ENCODE data around the gene DBT.
"Not testable (repeated sequence)": the region's sequence is repeated elsewhere in the genome, so short reads cannot be mapped to it uniquely, and the experiment has no call there.

The DBT gene

GRCh38 chr1:100202703-100203102 lies 46.9 kb downstream of the DBT start:
- not testable (repeated sequence) for H3K4me3 ChIP-seq (ENCODE audit: low read depth, low read length)

GRCh38 chr1:100200060-100200459 lies 49.6 kb downstream of the DBT start:
- H3K4me3 ChIP-seq (ENCODE audit: low read depth, low read length) = not testable (repeated sequence)

GRCh38 chr1:100198596-100198995 lies 51.0 kb downstream of the DBT start:
- no peak overlapping the region for H3K4me3 ChIP-seq (ENCODE audit: low read depth, low read length)

- H3K4me3 ChIP-seq (ENCODE audit: low read depth, low read length) = no peak overlapping the region
Measured at GRCh38 chr1:100188617-100189016, 61.0 kb downstream of the DBT start.

DNA sequence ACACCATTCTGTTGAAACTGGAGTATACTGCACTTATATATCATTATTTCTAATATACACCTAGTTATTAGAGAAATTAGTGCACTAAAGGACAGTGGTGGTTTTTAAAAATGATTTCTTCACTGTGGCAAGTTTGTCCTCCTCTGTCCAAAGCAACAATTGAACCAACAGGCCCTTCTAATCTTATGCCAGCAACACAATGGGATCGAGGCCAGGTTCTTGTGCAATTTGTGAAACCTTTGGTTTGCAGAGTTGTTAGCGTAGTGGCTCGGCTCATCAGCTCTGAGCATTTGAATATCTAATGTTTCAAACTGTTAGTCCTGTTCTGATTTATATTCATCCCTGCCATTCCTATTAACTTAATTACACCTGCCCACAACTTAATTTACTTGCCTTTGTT lies 61.7 kb downstream of the DBT start:
- no peak overlapping the region for H3K4me3 ChIP-seq (ENCODE audit: low read depth, low read length)

DNA sequence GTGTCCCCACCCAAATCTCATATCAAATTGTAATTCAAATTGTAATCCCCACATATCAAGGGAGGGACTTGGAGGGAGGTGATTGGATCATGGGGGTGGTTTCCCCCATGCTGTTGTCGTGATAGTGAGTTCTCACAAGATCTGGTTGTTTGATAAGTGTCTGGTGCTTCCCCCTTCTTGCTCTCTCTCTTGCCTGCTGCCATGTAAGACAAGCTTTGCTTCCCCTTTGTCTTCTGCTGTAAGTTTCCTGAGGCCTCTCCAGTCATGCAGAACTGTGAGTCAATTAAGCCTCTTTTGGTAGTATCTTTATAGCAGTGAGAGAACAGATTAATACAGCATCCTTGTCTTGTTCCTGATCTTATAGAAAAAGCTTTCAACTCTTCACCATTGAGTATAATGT lies 65.1 kb downstream of the DBT start:
- no peak overlapping the region for H3K4me3 ChIP-seq (ENCODE audit: low read depth, low read length)

GRCh38 chr1:100183370-100183769 lies 66.3 kb downstream of the DBT start:
- H3K4me3 ChIP-seq (ENCODE audit: low read depth, low read length) = no peak overlapping the region

GRCh38 chr1:100178091-100178490 lies 71.5 kb downstream of the DBT start, which contains the start of gene LRRC39:
TSS of gene LRRC39 (minus strand) at chr1:100178256. CDS start at chr1:100168516, 9,740 bp downstream.
- no peak within 1 kb of the TSS for H3K4me3 ChIP-seq (ENCODE audit: low read depth, low read length)

DNA sequence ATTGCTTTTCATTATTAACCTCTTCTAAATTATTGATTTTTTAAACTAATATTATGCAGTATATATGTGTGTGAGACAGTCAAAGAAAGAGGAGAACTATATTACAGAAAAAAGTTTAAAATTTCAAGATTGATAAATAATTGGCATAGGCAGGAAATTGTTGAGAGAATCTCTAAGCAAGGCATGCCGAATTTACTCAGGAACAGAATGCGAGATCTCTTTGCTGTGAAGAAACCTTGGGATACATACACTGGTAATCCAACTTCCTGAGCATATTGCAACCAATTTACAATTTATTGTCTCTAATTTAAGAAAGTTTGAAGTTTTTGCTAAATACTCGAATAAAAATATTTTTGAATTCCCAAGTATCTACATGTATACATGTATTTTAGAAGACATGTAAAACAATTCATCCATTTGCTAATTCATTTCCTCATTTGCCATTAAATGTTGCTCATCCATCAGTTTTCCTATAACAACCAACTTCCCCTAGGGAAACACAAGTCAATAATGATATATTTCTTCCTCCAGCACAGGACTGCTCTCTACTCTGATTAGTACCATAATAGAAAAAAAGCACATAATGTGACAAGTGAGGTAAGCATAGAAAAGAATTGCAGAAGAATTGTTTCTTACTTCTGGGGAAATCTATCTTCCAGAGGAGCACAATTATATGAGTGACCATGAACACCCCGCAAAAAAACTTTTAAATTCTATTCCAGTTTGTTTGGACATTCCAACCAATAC lies 72.2 kb downstream of the DBT start:
- H3K4me3 ChIP-seq (ENCODE audit: low read depth, low read length) = no peak overlapping the region

DNA sequence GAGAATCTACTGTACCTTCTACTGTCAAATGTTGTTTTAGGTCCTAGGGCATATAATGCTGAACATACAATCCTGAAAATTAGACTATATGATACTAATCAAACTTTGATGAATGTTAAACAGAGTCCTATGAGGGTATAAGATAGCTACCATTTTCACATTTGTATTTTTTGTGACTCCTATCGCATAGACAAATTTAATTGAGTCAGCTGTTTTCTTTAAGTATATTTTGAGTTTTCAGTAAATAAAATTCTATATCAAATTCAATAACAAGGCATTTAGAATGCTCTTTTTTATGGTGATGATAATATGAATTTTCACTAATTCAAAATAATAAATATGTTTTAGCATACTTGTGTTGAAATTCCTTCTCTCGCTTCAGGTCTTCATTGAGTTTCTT lies 81.6 kb downstream of the DBT start:
- H3K4me3 ChIP-seq (ENCODE audit: low read depth, low read length) = no peak overlapping the region

DNA sequence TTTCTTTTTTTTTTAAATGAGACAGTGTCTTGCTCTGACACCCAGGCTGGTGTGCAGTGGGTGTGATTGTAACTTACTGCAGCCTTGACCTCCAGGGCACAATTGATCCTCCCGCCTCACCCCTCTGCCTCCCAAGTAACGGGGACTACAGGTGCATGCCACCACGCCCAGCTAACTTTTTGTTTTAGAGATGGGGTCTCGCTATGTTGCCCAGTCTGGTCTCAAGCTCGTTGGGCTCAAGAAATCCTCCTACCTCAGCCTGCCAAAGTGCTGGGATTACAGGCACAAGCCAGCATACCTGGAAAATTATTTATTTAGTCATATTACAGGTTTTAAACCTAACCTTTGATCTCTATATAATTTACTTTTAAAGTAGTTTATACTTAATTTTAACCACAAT lies 84.9 kb downstream of the DBT start:
- H3K4me3 ChIP-seq (ENCODE audit: low read depth, low read length) = no peak overlapping the region

DNA sequence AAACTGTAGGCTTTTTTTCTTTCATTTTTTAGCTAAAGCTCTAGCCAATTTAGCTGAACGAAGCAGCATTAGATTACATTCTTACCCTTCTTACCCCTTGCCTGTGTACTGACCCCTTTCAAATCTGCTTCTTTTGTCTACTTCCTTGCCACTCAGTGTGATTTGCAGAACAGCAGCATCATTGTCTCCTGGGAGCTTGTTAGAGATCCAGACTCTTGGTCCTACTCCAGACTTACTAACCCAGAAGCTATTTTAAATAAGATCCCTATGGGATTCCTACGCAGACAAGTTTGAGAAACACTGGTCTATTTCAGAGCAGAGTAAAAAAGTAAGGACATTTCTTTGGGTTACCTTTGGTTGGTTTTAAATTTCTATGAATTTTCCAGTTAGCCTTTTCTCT lies 85.4 kb downstream of the DBT start:
- no peak overlapping the region for H3K4me3 ChIP-seq (ENCODE audit: low read depth, low read length)

DNA sequence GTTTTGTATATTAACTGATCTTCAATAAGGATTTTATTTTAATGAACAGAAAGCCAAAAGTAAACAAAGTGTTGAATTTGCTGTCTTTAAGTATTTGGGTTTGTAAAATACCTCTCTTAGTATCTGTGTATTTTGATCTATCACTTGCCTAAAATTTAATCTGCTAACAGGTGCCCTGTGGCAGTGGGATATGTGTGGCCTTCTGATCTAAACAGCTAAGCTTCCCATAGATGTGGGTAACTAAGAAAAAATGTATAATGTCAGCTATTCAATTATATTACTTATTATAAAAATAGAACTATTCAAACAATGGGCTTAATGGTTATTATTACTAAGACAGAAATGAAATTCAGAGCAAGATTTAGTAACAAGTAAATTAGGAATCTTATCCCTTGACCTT lies 86.8 kb downstream of the DBT start:
- H3K4me3 ChIP-seq (ENCODE audit: low read depth, low read length) = no peak overlapping the region

GRCh38 chr1:100152271-100152670 lies 97.4 kb downstream of the DBT start:
- H3K4me3 ChIP-seq (ENCODE audit: low read depth, low read length) = no peak overlapping the region

- no peak overlapping the region for H3K4me3 ChIP-seq (ENCODE audit: low read depth, low read length)
Measured at GRCh38 chr1:100151679-100152078, 98.0 kb downstream of the DBT start.

DNA sequence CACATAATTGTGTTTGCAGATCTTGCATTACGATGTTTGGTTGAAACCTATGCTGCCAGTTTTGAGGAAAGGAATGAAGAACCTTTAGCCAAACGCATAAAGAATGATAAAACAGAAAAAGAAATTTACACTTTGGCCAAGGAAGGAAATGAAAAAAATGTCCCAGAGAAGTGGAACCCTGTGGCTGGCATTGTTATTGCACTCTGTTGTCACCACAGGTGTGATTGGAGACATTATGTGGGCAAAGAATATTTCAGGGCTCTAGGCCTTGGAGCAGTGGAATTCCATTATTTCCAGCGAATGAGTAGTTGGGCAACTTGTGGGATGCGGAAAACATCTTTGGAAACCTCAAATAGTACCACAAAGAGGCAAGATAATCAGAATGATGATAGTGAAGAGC lies 101.8 kb downstream of the DBT start:
- H3K4me3 ChIP-seq (ENCODE audit: low read depth, low read length) = no peak overlapping the region

- H3K4me3 ChIP-seq (ENCODE audit: low read depth, low read length) = no peak overlapping the region
Measured at GRCh38 chr1:100146958-100147357, 102.7 kb downstream of the DBT start.

DNA sequence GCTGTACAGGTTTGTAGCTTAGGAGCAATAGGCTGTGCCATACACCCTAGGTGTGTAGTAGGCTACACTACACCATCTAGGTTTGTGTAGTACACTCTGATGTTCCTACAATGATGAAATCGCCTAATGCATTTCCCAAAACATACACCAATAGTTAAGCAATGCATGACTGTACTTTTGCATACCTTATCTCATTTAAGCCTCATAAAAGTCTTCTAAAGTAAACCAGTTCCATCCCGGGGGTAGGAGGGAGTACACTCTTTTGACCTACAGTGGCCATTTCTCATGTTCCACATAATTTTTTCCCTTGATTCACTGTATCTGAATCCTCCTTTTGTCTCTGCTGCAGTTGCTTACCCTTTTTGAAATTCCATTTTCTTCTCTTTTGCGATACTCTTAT lies 104.5 kb downstream of the DBT start:
- no peak overlapping the region for H3K4me3 ChIP-seq (ENCODE audit: low read depth, low read length)

DNA sequence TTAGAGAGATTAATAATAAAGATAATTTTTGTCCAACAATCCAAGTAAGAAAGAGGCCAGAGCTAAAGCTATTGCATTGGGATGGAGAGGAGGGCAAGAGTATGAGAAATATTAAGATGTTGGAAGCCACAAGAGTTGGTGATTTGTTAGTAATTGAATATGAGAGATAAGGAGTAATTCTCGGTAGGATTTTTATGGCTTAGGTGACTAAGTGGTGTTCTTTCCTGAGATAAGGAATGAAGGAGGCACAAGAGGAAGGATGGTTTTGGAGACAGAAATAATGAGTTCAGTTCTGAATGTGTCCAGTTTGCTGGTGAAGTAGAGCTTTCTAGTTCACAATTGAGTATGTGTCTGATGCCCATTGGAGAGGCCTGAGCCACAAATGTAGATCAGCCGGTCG lies 107.3 kb downstream of the DBT start:
- H3K4me3 ChIP-seq (ENCODE audit: low read depth, low read length) = no peak overlapping the region

- H3K4me3 ChIP-seq (ENCODE audit: low read depth, low read length) = no peak overlapping the region
Measured at GRCh38 chr1:100141192-100141591, 108.4 kb downstream of the DBT start.

GRCh38 chr1:100137602-100138001 lies 112.0 kb downstream of the DBT start:
- no peak overlapping the region for H3K4me3 ChIP-seq (ENCODE audit: low read depth, low read length)

Data from iPS-11a (cell line).